H9 (cell line): ENCODE data around the gene KLHDC10. TPM values are rescaled to one million over a fixed set of nuclear protein-coding genes. Genes with fewer than 3 reads are reported as not detected.
A peak's percentile ranks its signal among the peaks of the same experiment; 100 is the strongest.

ENCODE experiments used
- DNase-seq: peaks from one replicate; pipeline ENCODE4 v3.0.0-alpha.2; 2017
- H2AFZ ChIP-seq: one replicate; pipeline ENCODE4 v1.6.1; 2013; ENCODE audit warnings: mild to moderate bottlenecking, low read length, control low read depth, moderate library complexity
- H2AK5ac ChIP-seq: 2 replicates; pipeline ENCODE4 v1.6.1; 2013; ENCODE audit warnings: low read length, control low read depth, mixed read lengths; ENCODE audit not compliant: insufficient read length
- H2BK120ac ChIP-seq: one replicate; pipeline ENCODE4 v1.6.1; 2013; ENCODE audit warnings: low read depth, mild to moderate bottlenecking, low read length, control low read depth, inconsistent platforms; ENCODE audit not compliant: poor library complexity, severe bottlenecking
- H2BK12ac ChIP-seq: 2 replicates; pipeline ENCODE4 v1.6.1; 2013; ENCODE audit warnings: low read length, control low read depth, mixed read lengths, low read depth; ENCODE audit not compliant: insufficient read length
- H2BK15ac ChIP-seq: 2 replicates; pipeline ENCODE4 v1.6.1; 2013; ENCODE audit warnings: low read depth, low read length, control low read depth
- H2BK20ac ChIP-seq: one replicate; pipeline ENCODE4 v1.6.1; 2013; ENCODE audit warnings: low read depth, mild to moderate bottlenecking, low read length, control low read depth, inconsistent platforms; ENCODE audit not compliant: poor library complexity, severe bottlenecking
- H2BK5ac ChIP-seq: 2 replicates; pipeline ENCODE4 v1.6.1; 2013; ENCODE audit warnings: low read length, control low read depth, mixed read lengths; ENCODE audit not compliant: insufficient read length
- H3K14ac ChIP-seq: 2 replicates; pipeline ENCODE4 v1.6.1; 2013; ENCODE audit warnings: low read length, control low read depth; ENCODE audit not compliant: insufficient read depth
- H3K18ac ChIP-seq: 2 replicates; pipeline ENCODE4 v1.6.1; 2013; ENCODE audit warnings: low read depth, mild to moderate bottlenecking, mixed read lengths, low read length, control low read depth; ENCODE audit not compliant: insufficient read length
- H3K23ac ChIP-seq: 2 replicates; pipeline ENCODE4 v1.6.1; 2013; ENCODE audit warnings: low read length, control low read depth, mixed read lengths, low read depth; ENCODE audit not compliant: insufficient read length
- H3K23me2 ChIP-seq: 2 replicates; pipeline ENCODE4 v1.6.1; 2013; ENCODE audit warnings: low read depth, mild to moderate bottlenecking, mixed read lengths, low read length, control low read depth; ENCODE audit not compliant: insufficient read length, poor library complexity, severe bottlenecking
- H3K27ac ChIP-seq: 2 replicates; pipeline ENCODE4 v1.5.1; 2013; ENCODE audit warnings: low read length, control low read depth, mixed read lengths, low read depth; ENCODE audit not compliant: insufficient read length
- H3K27me3 ChIP-seq: 2 replicates; pipeline ENCODE4 v1.6.1; 2013; ENCODE audit warnings: low read length, control low read depth, inconsistent platforms; ENCODE audit not compliant: insufficient read depth
- H3K4ac ChIP-seq: 2 replicates; pipeline ENCODE4 v1.6.1; 2013; ENCODE audit warnings: low read depth, mild to moderate bottlenecking, control low read depth, inconsistent platforms, low read length, moderate library complexity
- H3K4me1 ChIP-seq: 2 replicates; pipeline ENCODE4 v1.6.1; 2013; ENCODE audit warnings: low read length, control low read depth, inconsistent platforms; ENCODE audit not compliant: insufficient read depth
- H3K4me2 ChIP-seq: 2 replicates; pipeline ENCODE4 v1.6.1; 2013; ENCODE audit warnings: low read length, control low read depth, mixed read lengths; ENCODE audit not compliant: insufficient read length, insufficient read depth
- H3K56ac ChIP-seq: 2 replicates; pipeline ENCODE4 v1.6.1; 2013; ENCODE audit warnings: low read depth, mild to moderate bottlenecking, mixed read lengths, low read length, control low read depth; ENCODE audit not compliant: insufficient read length
- H3K79me1 ChIP-seq: 2 replicates; pipeline ENCODE4 v1.6.1; 2013; ENCODE audit warnings: low read depth, mild to moderate bottlenecking, moderate library complexity, low read length, control low read depth, inconsistent platforms; ENCODE audit not compliant: insufficient read depth, poor library complexity, severe bottlenecking
- H3K79me2 ChIP-seq: 2 replicates; pipeline ENCODE4 v1.6.1; 2013; ENCODE audit warnings: low read length, control low read depth, inconsistent platforms; ENCODE audit not compliant: insufficient read depth
- H3K9ac ChIP-seq: 2 replicates; pipeline ENCODE4 v1.6.1; 2013; ENCODE audit warnings: low read length, control low read depth, mixed read lengths; ENCODE audit not compliant: insufficient read length; ENCODE audit errors: extremely low read depth
- H3K9me3 ChIP-seq: one replicate; pipeline ENCODE4 v1.6.1; 2013; ENCODE audit warnings: low read depth, low read length, inconsistent platforms; ENCODE audit not compliant: control insufficient read depth
- H3T11ph ChIP-seq: one replicate; pipeline ENCODE4 v1.6.1; 2013; ENCODE audit warnings: mild to moderate bottlenecking, low read length, control low read depth, inconsistent platforms
- H4K20me1 ChIP-seq: one replicate; pipeline ENCODE4 v1.6.1; 2013; ENCODE audit not compliant: control insufficient read depth, insufficient read length, insufficient read depth
- H4K5ac ChIP-seq: 2 replicates; pipeline ENCODE4 v1.6.1; 2013; ENCODE audit warnings: low read depth, mild to moderate bottlenecking, mixed read lengths, low read length, control low read depth; ENCODE audit not compliant: insufficient read length
- H4K8ac ChIP-seq: replicated peaks from 2 replicates; pipeline ENCODE4 v1.6.1; 2013; ENCODE audit warnings: low read length, control low read depth, mixed read lengths, low read depth; ENCODE audit not compliant: insufficient read length
- H4K91ac ChIP-seq: 2 replicates; pipeline ENCODE4 v1.6.1; 2013; ENCODE audit warnings: low read depth, mild to moderate bottlenecking, moderate library complexity, mixed read lengths, low read length, control low read depth; ENCODE audit not compliant: insufficient read length
- H3K27ac Mint-ChIP-seq, 3 experiments: 2 replicates in 2 of 3; 3 replicates in 1 of 3; pipeline ENCODE4 v1.8.0; 2020 to 2021; ENCODE audit warnings: mixed read lengths in 3 of 3, mild to moderate bottlenecking in 1 of 3, moderate library complexity in 1 of 3
- H3K27me3 Mint-ChIP-seq: 2 replicates; pipeline ENCODE4 v1.8.0; 2021; ENCODE audit warnings: low read depth, mild to moderate bottlenecking, moderate library complexity, mixed read lengths
- H3K36me3 Mint-ChIP-seq, 3 experiments: 2 replicates in 2 of 3; 3 replicates in 1 of 3; pipeline ENCODE4 v1.8.0; 2020 to 2021; ENCODE audit warnings: low read depth in 3 of 3, mixed read lengths in 3 of 3; ENCODE audit not compliant: insufficient read depth in 1 of 3
- H3K4me1 Mint-ChIP-seq, 2 experiments: 2 replicates each; pipeline ENCODE4 v1.8.0; 2020; ENCODE audit warnings: mixed read lengths in 2 of 2
- H3K4me3 Mint-ChIP-seq, 2 experiments: 2 replicates in 1 of 2; 3 replicates in 1 of 2; pipeline ENCODE4 v1.8.0; 2020 to 2021; ENCODE audit warnings: mild to moderate bottlenecking in 2 of 2, mixed read lengths in 2 of 2, moderate library complexity in 1 of 2
- H3K9me3 Mint-ChIP-seq, 2 experiments: 2 replicates in 1 of 2; 3 replicates in 1 of 2; pipeline ENCODE4 v1.8.0; 2020; ENCODE audit warnings: mild to moderate bottlenecking in 2 of 2, mixed read lengths in 2 of 2, moderate library complexity in 1 of 2
- CTCF ChIP-seq: fragments of 200-600 bp; sonication (generic); conservative IDR thresholded peaks from 3 replicates; pipeline ENCODE4 v1.8.0; 2021; ENCODE audit warnings: antibody characterized with exemption, mild to moderate bottlenecking
- WGBS: extraction: QIAGEN DNeasy Blood & Tissue Kit; methylation state at CpG from one replicate; pipeline ENCODE4 v1.1.7; 2013; ENCODE audit warnings: missing lambda C conversion rate, low lambda C conversion rate, mixed read lengths; ENCODE audit not compliant: insufficient read length; ENCODE audit errors: extremely low coverage; 5-methylcytosine and 5-hydroxymethylcytosine counted together
- total RNA-seq: library from RNA; stranded (reverse); gene quantifications from 2 replicates; pipeline ENCODE4 v1.2.1, GENCODE V29; 2021

Gene KLHDC10
- total RNA-seq, 1 experiment from 2014 or later = 17.3 TPM

- H4K8ac ChIP-seq = peak overlapping the region; percentile 4
- H3K4me2 ChIP-seq = no peak overlapping the region
- no peaks in the 10 kb centered on the region for H4K20me1 ChIP-seq
- no peak overlapping the region for H3K14ac ChIP-seq
- Mint-ChIP-seq H3K27ac (no peak overlapping the region), H3K4me3 (no peak overlapping the region), H3K36me3 (peaks cover 0 to 4% (median 4%) of the 10 kb centered on the region in 3 experiments; a peak in 4 of 7 replicates), H3K4me1 (peaks cover 3 to 8% of the 10 kb centered on the region in 2 experiments; a peak in 3 of 4 replicates), H3K9me3 (peaks cover 0 to 5% of the 10 kb centered on the region in 2 experiments; a peak in 2 of 5 replicates), H3K27me3 (peaks cover 1% of the 10 kb centered on the region; the same call in 1 of the 2 replicates)
- H3T11ph ChIP-seq = no peak overlapping the region
- no peaks in the 10 kb centered on the region for H3K27me3 ChIP-seq
- no peak overlapping the region for H3K23ac ChIP-seq
- H3K9me3 ChIP-seq = no peaks in the 10 kb centered on the region
- no peak overlapping the region for H2AK5ac ChIP-seq
- H3K79me1 ChIP-seq = no peaks in the 10 kb centered on the region
- H3K4me1 ChIP-seq = no peaks in the 10 kb centered on the region
- no peak overlapping the region for H2BK15ac ChIP-seq
- H4K5ac ChIP-seq = no peak overlapping the region
- no peak overlapping the region for H2AFZ ChIP-seq
- no peak for TF ChIP-seq CTCF
- H2BK5ac ChIP-seq = no peak overlapping the region
- no peak overlapping the region for H2BK20ac ChIP-seq
- no peak overlapping the region for H2BK120ac ChIP-seq
- no peak overlapping the region for H4K91ac ChIP-seq
- H3K4ac ChIP-seq = no peak overlapping the region
- H3K9ac ChIP-seq = no peak overlapping the region
- no peak for DNase-seq
- WGBS = no CpG with 5 or more reads among the region's 5 CpGs
- H3K56ac ChIP-seq = no peak overlapping the region
- no peaks in the 10 kb centered on the region for H3K23me2 ChIP-seq
- H2BK12ac ChIP-seq = no peak overlapping the region
- no peaks in the 10 kb centered on the region for H3K79me2 ChIP-seq
- H3K27ac ChIP-seq = no peak overlapping the region
- peak overlapping the region; percentile 40 for H3K18ac ChIP-seq
Measured at GRCh38 chr7:130151591-130152492, 81.5 kb downstream of the KLHDC10 start.
